Measurements from ENCODE around the gene NRXN3.

The NRXN3 gene

DNA sequence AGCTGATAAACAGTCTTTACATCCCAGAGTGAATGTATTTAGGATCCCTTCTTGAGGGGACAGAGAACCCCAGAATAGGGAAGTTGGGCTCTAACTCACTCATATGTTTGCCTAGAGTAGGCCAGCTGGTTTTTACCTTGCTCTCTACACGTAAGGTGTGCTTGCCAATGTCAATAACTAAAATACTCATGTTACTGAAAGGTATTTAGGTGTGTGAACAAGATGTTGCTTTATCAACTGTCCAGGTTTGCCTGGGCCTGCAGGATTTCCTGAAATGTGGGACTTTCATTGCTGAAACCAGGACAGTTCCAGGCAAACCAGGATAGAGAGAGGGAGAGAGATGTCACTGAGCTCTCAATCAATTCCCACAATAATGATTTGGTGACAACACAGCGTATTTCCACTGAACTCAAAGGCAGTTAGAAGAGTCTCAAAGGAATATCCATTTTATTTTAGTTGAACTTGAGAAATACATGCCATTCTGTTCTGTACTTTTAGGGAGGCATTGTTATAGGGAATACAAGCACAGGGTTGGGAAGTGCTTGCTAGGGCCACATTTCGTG lies 171.7 kb downstream of the NRXN3 start:
- Histone ChIP-seq H3K36me3 (no peaks in the 10 kb centered on the region), H3K4me1 (0 out of 20 replicates have a peak, but pooled peaks cover 0 to 6% (median 0%) of the 10 kb centered on the region in 10 experiments), H3K4me3 (no peak overlapping the region), H4K20me1 (no peaks in the 10 kb centered on the region), H3K4me2 (no peak overlapping the region), H3K9me3 (replicated peaks in 1 of 11) (no peaks in the 10 kb centered on the region), H3K27ac (no peak overlapping the region), H3K27me3 (no peaks in the 10 kb centered on the region), H3K9ac (no peak overlapping the region)
- TF ChIP-seq Cebpa-rat (IDR thresholded peaks at IDR 0.05) = no peak

GRCh38 chr14:78342879-78343278 lies 172.7 kb downstream of the NRXN3 start:
- TF ChIP-seq Cebpa-rat (IDR thresholded peaks at IDR 0.05) = no peak
- Histone ChIP-seq H3K9ac (no peak overlapping the region), H3K27ac (no peak overlapping the region), H3K27me3 (no peaks in the 10 kb centered on the region), H3K36me3 (no peaks in the 10 kb centered on the region), H3K4me1 (0 out of 20 replicates have a peak, but pooled peaks cover 0 to 6% (median 0%) of the 10 kb centered on the region in 10 experiments), H3K4me2 (no peak overlapping the region), H4K20me1 (no peaks in the 10 kb centered on the region), H3K4me3 (no peak overlapping the region), H3K9me3 (replicated peaks in 1 of 11) (no peaks in the 10 kb centered on the region)

DNA sequence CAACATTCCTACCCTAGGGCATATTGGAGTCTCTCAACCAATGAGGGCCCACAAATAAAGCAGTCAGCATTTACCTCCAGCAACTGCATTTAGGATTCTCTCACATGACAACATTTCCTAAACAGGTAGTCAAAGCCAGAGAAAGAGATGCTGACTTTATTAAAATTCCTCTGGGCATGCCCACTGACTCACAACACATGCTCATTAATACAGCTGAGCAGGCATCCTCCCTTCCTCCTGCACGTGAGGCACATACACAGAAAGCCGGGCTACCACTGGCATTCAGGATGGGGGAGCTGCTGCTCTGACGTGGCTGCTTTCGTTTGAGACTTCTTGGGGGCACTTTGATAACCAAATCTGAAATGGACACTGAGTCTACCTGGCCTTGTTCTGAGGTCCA lies 174.1 kb downstream of the NRXN3 start:
- Histone ChIP-seq H3K4me3 (no peak overlapping the region), H4K20me1 (no peaks in the 10 kb centered on the region), H3K27me3 (no peaks in the 10 kb centered on the region), H3K36me3 (no peaks in the 10 kb centered on the region), H3K9me3 (replicated peaks in 1 of 11) (no peaks in the 10 kb centered on the region), H3K27ac (no peak overlapping the region), H3K9ac (no peak overlapping the region), H3K4me2 (no peak overlapping the region), H3K4me1 (0 out of 20 replicates have a peak, but pooled peaks cover 0 to 6% (median 0%) of the 10 kb centered on the region in 10 experiments)
- TF ChIP-seq Cebpa-rat (IDR thresholded peaks at IDR 0.05) = no peak

DNA sequence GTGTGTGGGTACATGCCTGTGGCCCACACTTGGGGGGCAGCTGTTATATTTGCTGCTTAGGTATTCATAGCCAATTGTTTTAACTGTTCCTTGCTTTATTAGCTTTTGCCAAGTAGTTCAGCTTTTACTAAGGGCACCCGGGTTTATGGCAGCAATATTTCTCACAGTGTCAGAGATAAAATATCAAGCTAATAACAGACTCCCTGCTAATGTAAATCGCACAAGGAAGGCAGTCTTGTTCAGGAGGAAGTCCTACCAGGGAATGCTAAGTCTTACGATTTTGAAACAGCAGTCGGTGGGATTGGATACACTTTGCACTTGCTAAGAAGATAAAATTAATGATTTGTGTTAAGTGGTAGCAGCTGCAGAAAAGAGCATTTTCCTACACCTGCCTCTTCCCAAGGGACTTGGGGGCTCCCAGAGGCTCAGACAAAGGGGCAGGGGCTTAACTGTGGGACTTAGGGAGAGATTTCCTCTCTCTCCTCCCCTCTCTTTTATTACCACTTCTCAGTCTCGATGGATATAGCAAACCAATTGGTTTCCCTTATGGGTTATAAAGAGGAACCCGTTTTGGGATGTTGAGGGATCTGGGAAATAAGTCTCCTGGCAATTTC lies 175.1 kb downstream of the NRXN3 start:
- Histone ChIP-seq H3K36me3 (no peaks in the 10 kb centered on the region), H3K9me3 (replicated peaks in 1 of 11) (no peaks in the 10 kb centered on the region), H3K4me3 (no peak overlapping the region), H3K4me2 (no peak overlapping the region), H3K9ac (no peak overlapping the region), H3K27me3 (no peaks in the 10 kb centered on the region), H4K20me1 (no peaks in the 10 kb centered on the region), H3K27ac (no peak overlapping the region), H3K4me1 (0 out of 20 replicates have a peak, but pooled peaks cover 0 to 6% (median 0%) of the 10 kb centered on the region in 10 experiments)
- TF ChIP-seq Cebpa-rat (IDR thresholded peaks at IDR 0.05) = no peak

- H3K9me3 ChIP-seq (replicated peaks in 1 of 11) = no peaks in the 10 kb centered on the region
- H3K9ac ChIP-seq = no peak overlapping the region
- H3K27me3 ChIP-seq = no peaks in the 10 kb centered on the region
- no peaks in the 10 kb centered on the region for H4K20me1 ChIP-seq
- 0 out of 20 replicates have a peak, but pooled peaks cover 0 to 6% (median 0%) of the 10 kb centered on the region in 10 experiments for H3K4me1 ChIP-seq
- H3K4me2 ChIP-seq = no peak overlapping the region
- H3K36me3 ChIP-seq = no peaks in the 10 kb centered on the region
- H3K4me3 ChIP-seq = no peak overlapping the region
- no peak for TF ChIP-seq Cebpa-rat (IDR thresholded peaks at IDR 0.05)
- H3K27ac ChIP-seq = no peak overlapping the region
Measured at GRCh38 chr14:78346747-78347146, 176.6 kb downstream of the NRXN3 start.

GRCh38 chr14:78355109-78355508 lies 184.9 kb downstream of the NRXN3 start:
- Histone ChIP-seq H3K4me2 (no peak overlapping the region), H3K27me3 (no peaks in the 10 kb centered on the region), H3K9ac (no peak overlapping the region), H3K27ac (no peak overlapping the region), H3K4me1 (no peaks in the 10 kb centered on the region), H3K36me3 (no peaks in the 10 kb centered on the region), H4K20me1 (no peaks in the 10 kb centered on the region), H3K4me3 (no peak overlapping the region), H3K9me3 (replicated peaks in 1 of 11) (no peaks in the 10 kb centered on the region)
- TF ChIP-seq Cebpa-rat (IDR thresholded peaks at IDR 0.05) = no peak

DNA sequence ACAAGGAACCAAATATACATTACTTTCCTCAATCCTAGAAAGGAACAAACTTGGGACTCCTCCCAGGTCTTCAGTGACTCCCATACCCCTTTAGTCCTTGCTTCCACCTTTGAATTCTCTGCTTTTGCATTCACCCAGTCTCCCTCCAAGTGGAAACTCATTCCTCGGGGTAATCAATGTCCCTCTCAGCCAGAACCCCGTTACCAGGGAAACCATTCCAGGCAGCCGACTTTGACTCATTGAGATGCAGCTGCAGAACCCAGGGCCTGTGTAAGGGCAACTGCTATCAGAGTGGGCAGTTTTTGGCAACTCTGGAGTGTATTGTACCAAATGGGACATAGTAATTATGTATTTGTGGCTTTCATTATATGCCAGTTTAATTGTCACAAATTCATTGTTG lies 186.2 kb downstream of the NRXN3 start:
- H3K4me2 ChIP-seq = no peak overlapping the region
- H3K36me3 ChIP-seq = no peaks in the 10 kb centered on the region
- no peak overlapping the region for H3K4me3 ChIP-seq
- no peak overlapping the region for H3K27ac ChIP-seq
- H4K20me1 ChIP-seq = no peaks in the 10 kb centered on the region
- TF ChIP-seq Cebpa-rat (IDR thresholded peaks at IDR 0.05) = no peak
- H3K27me3 ChIP-seq = no peaks in the 10 kb centered on the region
- H3K9me3 ChIP-seq (replicated peaks in 1 of 11) = no peaks in the 10 kb centered on the region
- H3K4me1 ChIP-seq = no peaks in the 10 kb centered on the region
- no peak overlapping the region for H3K9ac ChIP-seq

DNA sequence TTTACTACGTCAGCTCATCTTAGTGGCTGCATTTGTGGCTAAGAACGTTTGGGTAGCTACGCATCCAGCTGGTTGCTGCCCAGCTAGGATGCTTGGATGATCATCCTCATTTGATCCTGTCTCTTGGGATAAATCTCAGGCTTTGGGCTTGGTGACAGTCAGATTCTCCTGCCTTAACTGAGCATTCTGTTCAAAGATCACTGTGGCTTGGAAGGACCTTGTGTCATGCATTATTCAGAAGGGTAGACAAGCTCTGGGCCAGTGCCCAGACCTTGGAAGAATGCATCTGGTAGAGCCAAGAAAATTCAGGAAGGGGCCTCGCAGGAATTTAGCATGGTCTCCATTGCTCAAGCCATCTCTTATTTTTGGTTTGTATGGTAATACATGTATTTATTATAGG lies 188.4 kb downstream of the NRXN3 start:
- Histone ChIP-seq H3K9ac (no peak overlapping the region), H3K4me2 (no peak overlapping the region), H3K27ac (no peak overlapping the region), H3K27me3 (no peaks in the 10 kb centered on the region), H3K9me3 (replicated peaks in 1 of 11) (no peaks in the 10 kb centered on the region), H3K4me1 (no peaks in the 10 kb centered on the region), H3K4me3 (no peak overlapping the region), H4K20me1 (no peaks in the 10 kb centered on the region), H3K36me3 (no peaks in the 10 kb centered on the region)
- TF ChIP-seq Cebpa-rat (IDR thresholded peaks at IDR 0.05) = no peak

- no peak for TF ChIP-seq Cebpa-rat (IDR thresholded peaks at IDR 0.05)
- no peaks in the 10 kb centered on the region for H3K4me1 ChIP-seq
- no peak overlapping the region for H3K27ac ChIP-seq
- no peak overlapping the region for H3K4me3 ChIP-seq
- no peaks in the 10 kb centered on the region for H3K27me3 ChIP-seq
- no peak overlapping the region for H3K4me2 ChIP-seq
- no peak overlapping the region for H3K9ac ChIP-seq
- no peaks in the 10 kb centered on the region for H4K20me1 ChIP-seq
- H3K9me3 ChIP-seq (replicated peaks in 1 of 11) = no peaks in the 10 kb centered on the region
- H3K36me3 ChIP-seq = no peaks in the 10 kb centered on the region
Measured at GRCh38 chr14:78359581-78359980, 189.4 kb downstream of the NRXN3 start.

DNA sequence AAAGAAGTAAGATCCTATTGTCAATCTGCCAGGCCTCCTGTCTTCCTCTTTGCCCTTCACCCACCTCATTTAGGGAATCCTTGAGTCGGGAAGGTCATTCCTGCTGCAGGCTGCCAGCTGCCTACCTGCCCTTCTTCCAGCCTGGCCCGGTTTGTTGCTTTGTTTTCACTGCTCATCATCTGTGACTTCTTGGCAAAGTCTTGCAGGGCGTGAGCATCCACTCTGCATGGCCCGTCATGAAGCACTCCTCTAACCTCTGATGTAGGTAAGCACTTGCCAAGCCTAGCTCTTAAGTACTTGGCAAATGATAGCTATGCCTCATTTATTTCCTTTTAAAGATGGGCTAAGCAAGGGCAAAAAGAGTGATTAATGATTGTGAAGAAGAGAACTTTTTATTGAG lies 192.8 kb downstream of the NRXN3 start:
- Histone ChIP-seq H3K9me3 (replicated peaks in 1 of 11) (peaks cover 0 to 5% (median 0%) of the 10 kb centered on the region in 11 experiments; a peak in 1 of 22 replicates), H3K9ac (no peak overlapping the region), H3K4me1 (no peaks in the 10 kb centered on the region), H3K27ac (no peak overlapping the region), H3K4me2 (no peak overlapping the region), H3K27me3 (no peaks in the 10 kb centered on the region), H3K4me3 (no peak overlapping the region), H3K36me3 (no peaks in the 10 kb centered on the region), H4K20me1 (no peaks in the 10 kb centered on the region)
- TF ChIP-seq Cebpa-rat (IDR thresholded peaks at IDR 0.05) = no peak

All from BLaER1 treated with 17β-estradiol and CSF1 and Interleukin-3, amounts not matched to agents 10 nM and 100 nM (cell line).